Right kidney (tissue), 1 donor: ENCODE data around the gene LAG3.

ENCODE experiments used
- DNase-seq: peaks from one replicate; pipeline ENCODE4 v3.0.0-alpha.2; 2016

LAG3 gene

GRCh38 chr12:6824085-6824775, 51.9 kb downstream of the LAG3 start:
- DNase-seq: no peak

GRCh38 chr12:6824901-6825381, 52.6 kb downstream of the LAG3 start:
- DNase-seq: no peak

GRCh38 chr12:6825398-6826124, 53.2 kb downstream of the LAG3 start:
- DNase-seq: peak; percentile 80

- no peak for DNase-seq
These were observed 53.9 kb downstream of the LAG3 start for GRCh38 chr12:6826125-6826733.

- DNase-seq: no peak
These were observed 54.6 kb downstream of the LAG3 start for GRCh38 chr12:6826734-6827436.

- DNase-seq: peak; percentile 79
These were observed 55.2 kb downstream of the LAG3 start for GRCh38 chr12:6827437-6827911.
